Measurements from ENCODE around the gene ANGPTL2. TPM values are rescaled to one million over a fixed set of nuclear protein-coding genes. Genes with fewer than 3 reads are reported as not detected.

ANGPTL2 gene
- total RNA-seq, 1 experiment from 2014 or later = 5.1 TPM

- Histone ChIP-seq H3K4ac (ENCODE audit: low read depth, low read length) (no peak overlapping the region), H2BK15ac (ENCODE audit: low read depth, low read length) (no peak overlapping the region), H3K18ac (ENCODE audit: insufficient read length, low read depth, low read length) (no peak overlapping the region), H4K20me1 (ENCODE audit: control insufficient read depth, insufficient read depth, insufficient read length) (no peaks in the 10 kb centered on the region), H4K91ac (ENCODE audit: insufficient read length, low read depth, low read length) (no peak overlapping the region), H2BK12ac (ENCODE audit: insufficient read length, low read depth, low read length) (no peak overlapping the region), H3K79me2 (ENCODE audit: insufficient read depth, low read length) (no peaks in the 10 kb centered on the region), H3K56ac (ENCODE audit: insufficient read length, low read depth, low read length) (no peak overlapping the region), H3K9ac (ENCODE audit: extremely low read depth, insufficient read length, low read length) (no peak overlapping the region), H3K27ac (ENCODE audit: insufficient read length, low read depth, low read length) (no peak overlapping the region), H3K9me3 (ENCODE audit: control insufficient read depth, low read depth, low read length) (no peaks in the 10 kb centered on the region), H3K4me1 (ENCODE audit: insufficient read depth, low read length) (peaks cover 2% of the 10 kb centered on the region; the same call in 1 of the 2 replicates), H3K79me1 (ENCODE audit: insufficient read depth, low read depth, low read length, poor library complexity, severe bottlenecking) (no peaks in the 10 kb centered on the region), H3K4me2 (ENCODE audit: insufficient read depth, insufficient read length, low read length) (no peak overlapping the region), H3K23me2 (ENCODE audit: insufficient read length, low read depth, low read length, poor library complexity, severe bottlenecking) (no peaks in the 10 kb centered on the region), H3T11ph (ENCODE audit: low read length) (no peak overlapping the region), H2BK120ac (ENCODE audit: low read depth, low read length, poor library complexity, severe bottlenecking) (no peak overlapping the region), H4K8ac (replicated peaks; ENCODE audit: insufficient read length, low read depth, low read length) (no peak overlapping the region), H2AFZ (ENCODE audit: low read length) (no peak overlapping the region), H2BK5ac (ENCODE audit: insufficient read length, low read length) (no peak overlapping the region), H3K14ac (ENCODE audit: insufficient read depth, low read length) (no peak overlapping the region), H2AK5ac (ENCODE audit: insufficient read length, low read length) (no peak overlapping the region), H4K5ac (ENCODE audit: insufficient read length, low read depth, low read length) (no peak overlapping the region), H2BK20ac (ENCODE audit: low read depth, low read length, poor library complexity, severe bottlenecking) (no peak overlapping the region), H3K27me3 (ENCODE audit: insufficient read depth, low read length) (no peaks in the 10 kb centered on the region), H3K23ac (ENCODE audit: insufficient read length, low read depth, low read length) (no peak overlapping the region)
- TF ChIP-seq CTCF (conservative IDR thresholded peaks at IDR 0.05) = no peak
- H3K27me3 Mint-ChIP-seq (ENCODE audit: low read depth) = no peaks in the 10 kb centered on the region
- no peaks in the 10 kb centered on the region for H3K9me3 Mint-ChIP-seq
- peak; percentile 19 for DNase-seq
- peaks cover 0 to 1% (median 0%) of the 10 kb centered on the region in 3 experiments; a peak in 1 of 7 replicates for H3K36me3 Mint-ChIP-seq (ENCODE audit: insufficient read depth in 1 of 3, low read depth in 3 of 3)
- H3K4me1 Mint-ChIP-seq = peaks cover 23 to 25% of the 10 kb centered on the region in 2 experiments
- no peak overlapping the region for H3K27ac Mint-ChIP-seq
- WGBS (ENCODE audit: extremely low coverage, insufficient read length, low lambda C conversion rate) = no CpG with 5 or more reads among the region's 4 CpGs
- H3K4me3 Mint-ChIP-seq = no peak overlapping the region
These were observed 40.5 kb upstream of the ANGPTL2 start for GRCh38 chr9:127162864-127163365.
